GM12891 (cell line): ENCODE measurements around the gene TENM3.

Experiments
- POLR2A ChIP-seq: IDR thresholded peaks from 2 replicates; pipeline ENCODE4 v1.6.1; 2011; ENCODE audit warnings: low read depth, low read length, control low read depth
- POLR2AphosphoS5 ChIP-seq: IDR thresholded peaks from 2 replicates; pipeline ENCODE4 v1.6.1; 2011; ENCODE audit warnings: low read depth, low read length, control low read depth
- SPI1 ChIP-seq: IDR thresholded peaks from 2 replicates; pipeline ENCODE4 v1.6.1; 2011; ENCODE audit warnings: low read depth, low read length, control low read depth

DNA sequence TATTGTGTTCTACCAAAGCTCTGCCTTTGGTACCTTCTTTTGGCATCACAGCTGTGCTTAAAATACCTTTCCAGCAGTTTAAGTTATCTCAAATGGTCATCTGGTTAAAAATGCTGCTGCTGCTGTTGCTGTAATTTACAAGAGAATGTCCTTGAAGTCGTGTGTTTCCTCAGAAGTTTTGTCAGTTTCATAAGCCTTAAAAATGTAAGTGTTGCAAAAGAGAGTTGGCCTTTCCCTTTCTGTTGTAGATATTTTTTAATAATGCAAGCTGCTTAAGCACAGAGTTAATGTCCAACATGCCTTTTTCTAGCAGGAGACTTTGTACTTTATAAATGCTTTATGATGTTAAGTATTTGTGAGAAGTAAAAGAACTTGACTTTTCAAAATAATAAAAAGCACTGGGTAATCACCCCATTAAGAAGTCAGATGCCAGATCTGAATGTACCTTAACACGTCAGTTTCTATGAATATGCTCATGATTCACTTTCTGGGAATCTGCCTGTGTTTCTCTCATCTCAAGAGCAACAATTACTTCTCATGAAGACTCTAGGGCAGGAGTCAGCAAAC is 35.3 kb upstream of the TENM3 start:
- TF ChIP-seq POLR2A: no peak
- TF ChIP-seq POLR2AphosphoS5: no peak
- no peak for TF ChIP-seq SPI1
